Measurements from ENCODE around the gene PTPN23. TPM values are rescaled to one million over a fixed set of nuclear protein-coding genes. Genes with fewer than 3 reads are reported as not detected.

Gene PTPN23
- total and polyA plus RNA-seq, 2 of the 13 experiments (the other 11 are each of a cell fraction or from before 2014, with no cell fraction given), result 2.3 to 3.7 TPM

GRCh38 chr3:47379411-47379899 is 1.4 kb upstream of the PTPN23 start (continued):
- TF ChIP-seq, protein P1, sequence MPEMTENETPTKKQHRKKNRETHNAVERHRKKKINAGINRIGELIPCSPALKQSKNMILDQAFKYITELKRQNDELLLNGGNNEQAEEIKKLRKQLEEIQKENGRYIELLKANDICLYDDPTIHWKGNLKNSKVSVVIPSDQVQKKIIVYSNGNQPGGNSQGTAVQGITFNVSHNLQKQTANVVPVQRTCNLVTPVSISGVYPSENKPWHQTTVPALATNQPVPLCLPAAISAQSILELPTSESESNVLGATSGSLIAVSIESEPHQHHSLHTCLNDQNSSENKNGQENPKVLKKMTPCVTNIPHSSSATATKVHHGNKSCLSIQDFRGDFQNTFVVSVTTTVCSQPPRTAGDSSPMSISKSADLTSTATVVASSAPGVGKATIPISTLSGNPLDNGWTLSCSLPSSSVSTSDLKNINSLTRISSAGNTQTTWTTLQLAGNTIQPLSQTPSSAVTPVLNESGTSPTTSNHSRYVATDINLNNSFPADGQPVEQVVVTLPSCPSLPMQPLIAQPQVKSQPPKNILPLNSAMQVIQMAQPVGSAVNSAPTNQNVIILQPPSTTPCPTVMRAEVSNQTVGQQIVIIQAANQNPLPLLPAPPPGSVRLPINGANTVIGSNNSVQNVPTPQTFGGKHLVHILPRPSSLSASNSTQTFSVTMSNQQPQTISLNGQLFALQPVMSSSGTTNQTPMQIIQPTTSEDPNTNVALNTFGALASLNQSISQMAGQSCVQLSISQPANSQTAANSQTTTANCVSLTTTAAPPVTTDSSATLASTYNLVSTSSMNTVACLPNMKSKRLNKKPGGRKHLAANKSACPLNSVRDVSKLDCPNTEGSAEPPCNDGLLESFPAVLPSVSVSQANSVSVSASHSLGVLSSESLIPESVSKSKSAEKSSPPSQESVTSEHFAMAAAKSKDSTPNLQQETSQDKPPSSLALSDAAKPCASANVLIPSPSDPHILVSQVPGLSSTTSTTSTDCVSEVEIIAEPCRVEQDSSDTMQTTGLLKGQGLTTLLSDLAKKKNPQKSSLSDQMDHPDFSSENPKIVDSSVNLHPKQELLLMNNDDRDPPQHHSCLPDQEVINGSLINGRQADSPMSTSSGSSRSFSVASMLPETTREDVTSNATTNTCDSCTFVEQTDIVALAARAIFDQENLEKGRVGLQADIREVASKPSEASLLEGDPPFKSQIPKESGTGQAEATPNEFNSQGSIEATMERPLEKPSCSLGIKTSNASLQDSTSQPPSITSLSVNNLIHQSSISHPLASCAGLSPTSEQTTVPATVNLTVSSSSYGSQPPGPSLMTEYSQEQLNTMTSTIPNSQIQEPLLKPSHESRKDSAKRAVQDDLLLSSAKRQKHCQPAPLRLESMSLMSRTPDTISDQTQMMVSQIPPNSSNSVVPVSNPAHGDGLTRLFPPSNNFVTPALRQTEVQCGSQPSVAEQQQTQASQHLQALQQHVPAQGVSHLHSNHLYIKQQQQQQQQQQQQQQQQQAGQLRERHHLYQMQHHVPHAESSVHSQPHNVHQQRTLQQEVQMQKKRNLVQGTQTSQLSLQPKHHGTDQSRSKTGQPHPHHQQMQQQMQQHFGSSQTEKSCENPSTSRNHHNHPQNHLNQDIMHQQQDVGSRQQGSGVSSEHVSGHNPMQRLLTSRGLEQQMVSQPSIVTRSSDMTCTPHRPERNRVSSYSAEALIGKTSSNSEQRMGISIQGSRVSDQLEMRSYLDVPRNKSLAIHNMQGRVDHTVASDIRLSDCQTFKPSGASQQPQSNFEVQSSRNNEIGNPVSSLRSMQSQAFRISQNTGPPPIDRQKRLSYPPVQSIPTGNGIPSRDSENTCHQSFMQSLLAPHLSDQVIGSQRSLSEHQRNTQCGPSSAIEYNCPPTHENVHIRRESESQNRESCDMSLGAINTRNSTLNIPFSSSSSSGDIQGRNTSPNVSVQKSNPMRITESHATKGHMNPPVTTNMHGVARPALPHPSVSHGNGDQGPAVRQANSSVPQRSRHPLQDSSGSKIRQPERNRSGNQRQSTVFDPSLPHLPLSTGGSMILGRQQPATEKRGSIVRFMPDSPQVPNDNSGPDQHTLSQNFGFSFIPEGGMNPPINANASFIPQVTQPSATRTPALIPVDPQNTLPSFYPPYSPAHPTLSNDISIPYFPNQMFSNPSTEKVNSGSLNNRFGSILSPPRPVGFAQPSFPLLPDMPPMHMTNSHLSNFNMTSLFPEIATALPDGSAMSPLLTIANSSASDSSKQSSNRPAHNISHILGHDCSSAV (CRISPR knock-in tag; IDR thresholded peaks at IDR 0.05; ENCODE audit: borderline replicate concordance), result no peak
- TF ChIP-seq ZNF549 (CRISPR knock-in tag; IDR thresholded peaks at IDR 0.05) (no peak), KDM6A (CRISPR knock-in tag; IDR thresholded peaks at IDR 0.05; ENCODE audit: low read depth) (peak; percentile 61; the same call in 1 of the 2 replicates), ZMAT5 (CRISPR knock-in tag; IDR thresholded peaks at IDR 0.05; ENCODE audit: borderline replicate concordance, low read depth) (0 out of 2 replicates have a peak, but pooled peaks have one; percentile 9), ZNF792 (CRISPR knock-in tag; IDR thresholded peaks at IDR 0.05) (peak; percentile 86), PRDM10 (CRISPR knock-in tag; IDR thresholded peaks at IDR 0.05; ENCODE audit: low read depth) (peak; percentile 79), ZMYM2 (CRISPR knock-in tag; IDR thresholded peaks at IDR 0.05) (peak; percentile 96), PHF21A (CRISPR knock-in tag; IDR thresholded peaks at IDR 0.05) (peak; percentile 72), MIXL1 (CRISPR knock-in tag; IDR thresholded peaks at IDR 0.05) (peak; percentile 89)
- TF ChIP-seq, protein P2, sequence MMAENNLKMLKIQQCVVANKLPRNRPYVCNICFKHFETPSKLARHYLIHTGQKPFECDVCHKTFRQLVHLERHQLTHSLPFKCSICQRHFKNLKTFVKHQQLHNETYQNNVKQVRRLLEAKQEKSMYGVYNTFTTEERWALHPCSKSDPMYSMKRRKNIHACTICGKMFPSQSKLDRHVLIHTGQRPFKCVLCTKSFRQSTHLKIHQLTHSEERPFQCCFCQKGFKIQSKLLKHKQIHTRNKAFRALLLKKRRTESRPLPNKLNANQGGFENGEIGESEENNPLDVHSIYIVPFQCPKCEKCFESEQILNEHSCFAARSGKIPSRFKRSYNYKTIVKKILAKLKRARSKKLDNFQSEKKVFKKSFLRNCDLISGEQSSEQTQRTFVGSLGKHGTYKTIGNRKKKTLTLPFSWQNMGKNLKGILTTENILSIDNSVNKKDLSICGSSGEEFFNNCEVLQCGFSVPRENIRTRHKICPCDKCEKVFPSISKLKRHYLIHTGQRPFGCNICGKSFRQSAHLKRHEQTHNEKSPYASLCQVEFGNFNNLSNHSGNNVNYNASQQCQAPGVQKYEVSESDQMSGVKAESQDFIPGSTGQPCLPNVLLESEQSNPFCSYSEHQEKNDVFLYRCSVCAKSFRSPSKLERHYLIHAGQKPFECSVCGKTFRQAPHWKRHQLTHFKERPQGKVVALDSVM (CRISPR knock-in tag; IDR thresholded peaks at IDR 0.05), result peak; percentile 87

Data from HepG2 (cell line).